ENCODE results near the gene SUGCT.

DNA sequence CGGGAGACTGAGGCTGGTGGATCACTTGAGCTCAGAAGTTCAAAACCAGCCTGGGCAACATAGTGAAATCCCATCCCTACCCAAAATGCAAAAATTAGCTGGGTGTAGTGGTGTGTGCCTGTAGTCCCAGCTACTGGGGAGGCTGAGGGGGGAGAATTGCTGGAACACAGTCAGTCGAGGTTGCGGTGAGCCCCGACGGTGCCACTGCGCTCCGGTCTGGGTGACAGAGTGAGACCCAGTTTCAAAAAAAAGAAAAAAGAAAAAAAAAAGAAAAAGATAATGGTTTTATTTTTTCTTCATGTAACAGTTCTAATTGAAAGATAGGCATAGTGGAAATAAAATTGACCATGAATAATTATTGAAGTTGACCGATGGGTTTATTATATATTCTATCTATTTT is 99.9 kb downstream of the SUGCT start:
- TF ChIP-seq, protein P1, sequence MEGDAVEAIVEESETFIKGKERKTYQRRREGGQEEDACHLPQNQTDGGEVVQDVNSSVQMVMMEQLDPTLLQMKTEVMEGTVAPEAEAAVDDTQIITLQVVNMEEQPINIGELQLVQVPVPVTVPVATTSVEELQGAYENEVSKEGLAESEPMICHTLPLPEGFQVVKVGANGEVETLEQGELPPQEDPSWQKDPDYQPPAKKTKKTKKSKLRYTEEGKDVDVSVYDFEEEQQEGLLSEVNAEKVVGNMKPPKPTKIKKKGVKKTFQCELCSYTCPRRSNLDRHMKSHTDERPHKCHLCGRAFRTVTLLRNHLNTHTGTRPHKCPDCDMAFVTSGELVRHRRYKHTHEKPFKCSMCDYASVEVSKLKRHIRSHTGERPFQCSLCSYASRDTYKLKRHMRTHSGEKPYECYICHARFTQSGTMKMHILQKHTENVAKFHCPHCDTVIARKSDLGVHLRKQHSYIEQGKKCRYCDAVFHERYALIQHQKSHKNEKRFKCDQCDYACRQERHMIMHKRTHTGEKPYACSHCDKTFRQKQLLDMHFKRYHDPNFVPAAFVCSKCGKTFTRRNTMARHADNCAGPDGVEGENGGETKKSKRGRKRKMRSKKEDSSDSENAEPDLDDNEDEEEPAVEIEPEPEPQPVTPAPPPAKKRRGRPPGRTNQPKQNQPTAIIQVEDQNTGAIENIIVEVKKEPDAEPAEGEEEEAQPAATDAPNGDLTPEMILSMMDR (IDR thresholded peaks at IDR 0.05), result no peak
- TF ChIP-seq POLR2AphosphoS5 (IDR thresholded peaks at IDR 0.05), result no peak

Measured in stomach (tissue), 4 donors.